Measurements from ENCODE around the gene FHOD3.

The FHOD3 gene

GRCh38 chr18:36490897-36491296, 193.4 kb downstream of the FHOD3 start:
- no peak for TF ChIP-seq CTCF (IDR thresholded peaks at IDR 0.05; ENCODE audit: low read depth, low read length)
- DNase-seq (ENCODE audit: extremely low read depth, low read depth) = no peak

- no peak for TF ChIP-seq CTCF (IDR thresholded peaks at IDR 0.05; ENCODE audit: low read depth, low read length)
- no peak for DNase-seq (ENCODE audit: extremely low read depth, low read depth)
Observed at GRCh38 chr18:36492604-36493329, 195.3 kb downstream of the FHOD3 start.

GRCh38 chr18:36493349-36494159, 196.0 kb downstream of the FHOD3 start:
- TF ChIP-seq CTCF (IDR thresholded peaks at IDR 0.05; ENCODE audit: low read depth, low read length) = no peak
- DNase-seq (ENCODE audit: extremely low read depth, low read depth) = no peak

GRCh38 chr18:36494160-36494437, 196.6 kb downstream of the FHOD3 start:
- no peak for TF ChIP-seq CTCF (IDR thresholded peaks at IDR 0.05; ENCODE audit: low read depth, low read length)
- DNase-seq (ENCODE audit: extremely low read depth, low read depth) = no peak

GRCh38 chr18:36496022-36496421, 198.5 kb downstream of the FHOD3 start:
- TF ChIP-seq CTCF (IDR thresholded peaks at IDR 0.05; ENCODE audit: low read depth, low read length) = no peak
- no peak for DNase-seq (ENCODE audit: extremely low read depth, low read depth)

- no peak for TF ChIP-seq CTCF (IDR thresholded peaks at IDR 0.05; ENCODE audit: low read depth, low read length)
- DNase-seq (ENCODE audit: extremely low read depth, low read depth) = no peak
Observed at GRCh38 chr18:36499938-36500337, 202.4 kb downstream of the FHOD3 start.

GRCh38 chr18:36501100-36501499, 203.6 kb downstream of the FHOD3 start:
- no peak for DNase-seq (ENCODE audit: extremely low read depth, low read depth)
- no peak for TF ChIP-seq CTCF (IDR thresholded peaks at IDR 0.05; ENCODE audit: low read depth, low read length)

Data from AG09319 (cell line).